ENCODE results near the gene TMEM232.
"Not testable (repeated sequence)": the region's sequence is repeated elsewhere in the genome, so short reads cannot be mapped to it uniquely, and the experiment has no call there.

The TMEM232 gene

GRCh38 chr5:110735556-110735955, 9.1 kb upstream of the TMEM232 start:
- no peak for DNase-seq (ENCODE audit: low read depth in 1 of 2, low spot score in 1 of 2)
- TF ChIP-seq CTCF (IDR thresholded peaks at IDR 0.05; ENCODE audit: insufficient read depth, low read length) (no peak), SPI1 (IDR thresholded peaks at IDR 0.05; ENCODE audit: borderline replicate concordance, low read depth) (no peak), POLR2AphosphoS5 (IDR thresholded peaks at IDR 0.05; ENCODE audit: low read depth) (no peak), GABPA (IDR thresholded peaks at IDR 0.05; ENCODE audit: low read depth) (no peak)
- Histone ChIP-seq H3K27me3 (ENCODE audit: insufficient read depth, poor library complexity, severe bottlenecking) (no peaks in the 10 kb centered on the region), H3K27ac (replicated peaks) (no peak overlapping the region), H3K4me3 (replicated peaks; ENCODE audit: insufficient read depth, low read length) (no peak overlapping the region)

GRCh38 chr5:110734101-110734500, 7.6 kb upstream of the TMEM232 start:
- DNase-seq (ENCODE audit: low read depth in 1 of 2, low spot score in 1 of 2), result no peak
- TF ChIP-seq POLR2AphosphoS5 (IDR thresholded peaks at IDR 0.05; ENCODE audit: low read depth) (no peak), REST (IDR thresholded peaks at IDR 0.05; ENCODE audit: insufficient replicate concordance, low read depth) (no peak), SPI1 (IDR thresholded peaks at IDR 0.05; ENCODE audit: borderline replicate concordance, low read depth) (no peak), GABPA (IDR thresholded peaks at IDR 0.05; ENCODE audit: low read depth) (no peak), CTCF (IDR thresholded peaks at IDR 0.05; ENCODE audit: insufficient read depth, low read length) (no peak)
- Histone ChIP-seq H3K4me3 (replicated peaks; ENCODE audit: insufficient read depth, low read length) (no peak overlapping the region), H3K27ac (replicated peaks) (no peak overlapping the region), H3K27me3 (ENCODE audit: insufficient read depth, poor library complexity, severe bottlenecking) (no peaks in the 10 kb centered on the region)

- H3K27me3 ChIP-seq (ENCODE audit: insufficient read depth, poor library complexity, severe bottlenecking); H3K27ac ChIP-seq (replicated peaks); H3K4me3 ChIP-seq (replicated peaks; ENCODE audit: insufficient read depth, low read length); DNase-seq (ENCODE audit: low read depth in 1 of 2, low spot score in 1 of 2): not testable (repeated sequence)
Observed at GRCh38 chr5:110731499-110731898, 5.0 kb upstream of the TMEM232 start.

GRCh38 chr5:110727025-110727314, 499 bp upstream of the TMEM232 start:
- Histone ChIP-seq H3K27ac (replicated peaks) (peak overlapping the region; percentile 51; the same call in 1 of the 2 replicates), H3K4me3 (replicated peaks; ENCODE audit: insufficient read depth, low read length) (peak overlapping the region; percentile 43), H3K27me3 (ENCODE audit: insufficient read depth, poor library complexity, severe bottlenecking) (no peaks in the 10 kb centered on the region)
- TF ChIP-seq GABPA (IDR thresholded peaks at IDR 0.05; ENCODE audit: low read depth) (no peak), REST (IDR thresholded peaks at IDR 0.05; ENCODE audit: insufficient replicate concordance, low read depth) (no peak), SPI1 (IDR thresholded peaks at IDR 0.05; ENCODE audit: borderline replicate concordance, low read depth) (no peak), POLR2AphosphoS5 (IDR thresholded peaks at IDR 0.05; ENCODE audit: low read depth) (no peak), CTCF (IDR thresholded peaks at IDR 0.05; ENCODE audit: insufficient read depth, low read length) (no peak)
- DNase-seq (ENCODE audit: low read depth in 1 of 2, low spot score in 1 of 2), result no peak

Measured in HL-60 (cell line).